HG03520 (cell line): ENCODE data around the gene RIC8B.

Experiments
- ATAC-seq: cut with Tn5 transposase; IDR thresholded peaks from one replicate; pipeline ENCODE4 v1.9.1; 2021; ENCODE audit warnings: mild to moderate bottlenecking, moderate library complexity; ENCODE audit not compliant: unreplicated experiment

The RIC8B gene

DNA sequence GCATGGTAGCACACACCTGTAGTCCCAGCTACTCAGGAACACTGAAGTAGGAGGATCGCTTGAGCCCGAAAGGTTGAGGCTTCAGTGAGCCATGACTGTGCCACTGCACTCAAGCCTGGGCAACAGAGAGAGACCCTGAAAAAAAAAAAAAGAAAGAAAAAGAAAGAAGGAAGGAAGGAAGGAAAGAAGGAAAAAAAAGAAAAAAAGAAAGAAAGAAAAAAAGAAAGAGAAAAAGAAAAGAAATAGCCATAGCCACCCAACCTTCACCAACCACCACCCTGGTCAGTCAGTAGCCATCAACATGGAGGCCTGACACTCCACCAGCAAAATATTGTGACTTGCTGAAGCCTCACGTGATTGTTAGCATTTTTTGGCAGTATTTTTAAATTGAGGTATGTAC is 159.8 kb downstream of the RIC8B start:
- ATAC-seq: no peak
